IMR-90 (cell line): ENCODE measurements around the gene TNRC6B. TPM values are rescaled to one million over a fixed set of nuclear protein-coding genes. Genes with fewer than 3 reads are reported as not detected.

ENCODE experiments used
- ATAC-seq: fragments of 200-7000 bp; cut with Tn5 transposase; 2 replicates; pipeline ENCODE4 v1.9.1; 2020; ENCODE audit warnings: low read depth, mild to moderate bottlenecking, moderate library complexity
- Bru-seq: library from RNA; stranded (reverse); fragments of 400-500 nt; gene quantifications from one replicate; lab custom pipeline; 2021; lab: Mats Ljungman, UMichigan
- BruChase-seq, 2 experiments: library from RNA; stranded (reverse); fragments of 400-500 nt; gene quantifications; one replicate each; lab custom pipeline; 2021; lab: Mats Ljungman, UMichigan
- BruUV-seq: library from RNA; stranded (reverse); fragments of 400-500 nt; replicated peaks from 2 replicates; lab custom pipeline; 2021; lab: Mats Ljungman, UMichigan
- CTCF ChIA-PET: fragments of 300-600 bp; formaldehyde crosslinking; extraction: SDS; loops from one replicate; lab custom pipeline; 2021; ENCODE audit warnings: antibody characterized with exemption; lab: Yijun Ruan, JAX
- POLR2A ChIA-PET: fragments of 300-600 bp; sonication (Branson Sonifier 250); formaldehyde crosslinking; loops from one replicate; lab custom pipeline; 2022; ENCODE audit warnings: antibody characterized with exemption; ENCODE audit not compliant: unreplicated experiment; lab: Charles Lee
- DNase-seq: peaks from one replicate; pipeline ENCODE4 v3.0.0; 2013
- H2AFZ ChIP-seq: replicated peaks from 2 replicates; pipeline ENCODE3; 2013; ENCODE audit warnings: low read length, mild to moderate bottlenecking; ENCODE audit not compliant: poor library complexity
- H2AK5ac ChIP-seq: 2 replicates; pipeline ENCODE4 v1.6.1; 2013; ENCODE audit warnings: low read depth, low read length, inconsistent platforms
- H2AK9ac ChIP-seq: replicated peaks from 2 replicates; pipeline ENCODE3; 2013; ENCODE audit warnings: mild to moderate bottlenecking, low read depth, low read length, moderate library complexity; ENCODE audit not compliant: poor library complexity
- H2BK120ac ChIP-seq: 2 replicates; pipeline ENCODE4 v1.6.1; 2013; ENCODE audit warnings: low read depth, low read length, inconsistent platforms
- H2BK15ac ChIP-seq: 3 replicates; pipeline ENCODE4 v1.6.1; 2013; ENCODE audit warnings: low read depth, low read length, inconsistent platforms
- H2BK20ac ChIP-seq: 2 replicates; pipeline ENCODE4 v1.6.1; 2013; ENCODE audit warnings: low read depth, mild to moderate bottlenecking, inconsistent platforms, low read length, moderate library complexity
- H2BK5ac ChIP-seq: 2 replicates; pipeline ENCODE4 v1.6.1; 2013; ENCODE audit warnings: mild to moderate bottlenecking, low read depth, low read length, inconsistent platforms; ENCODE audit not compliant: poor library complexity, severe bottlenecking
- H3K14ac ChIP-seq: replicated peaks from 2 replicates; pipeline ENCODE4 v1.6.1; 2013; ENCODE audit warnings: low read depth, low read length, inconsistent platforms
- H3K18ac ChIP-seq: 2 replicates; pipeline ENCODE4 v1.6.1; 2013; ENCODE audit warnings: low read depth, low read length, control low read depth
- H3K23ac ChIP-seq: 2 replicates; pipeline ENCODE4 v1.6.1; 2013; ENCODE audit warnings: low read depth, low read length, inconsistent platforms
- H3K27ac ChIP-seq: 2 replicates; pipeline ENCODE4 v1.5.1; 2013; ENCODE audit warnings: mild to moderate bottlenecking, control low read depth, low read length; ENCODE audit not compliant: insufficient read depth
- H3K27me3 ChIP-seq: 2 replicates; pipeline ENCODE4 v1.6.1; 2013; ENCODE audit warnings: low read length; ENCODE audit not compliant: control insufficient read depth, insufficient read depth
- H3K36me3 ChIP-seq: 2 replicates; pipeline ENCODE4 v1.6.1; 2013; ENCODE audit warnings: low read length, mixed read lengths; ENCODE audit not compliant: control insufficient read depth, insufficient read depth
- H3K4ac ChIP-seq: 2 replicates; pipeline ENCODE4 v1.6.1; 2013; ENCODE audit warnings: low read depth, low read length, inconsistent platforms
- H3K4me1 ChIP-seq: 2 replicates; pipeline ENCODE4 v1.6.1; 2013; ENCODE audit warnings: low read length, mixed read lengths; ENCODE audit not compliant: control insufficient read depth, insufficient read depth
- H3K4me2 ChIP-seq: 2 replicates; pipeline ENCODE4 v1.6.1; 2013; ENCODE audit warnings: low read depth, mild to moderate bottlenecking, control low read depth, low read length, moderate library complexity
- H3K4me3 ChIP-seq: 2 replicates; pipeline ENCODE4 v1.5.1; 2013; ENCODE audit warnings: low read depth, mild to moderate bottlenecking, control low read depth, low read length, moderate library complexity; ENCODE audit not compliant: insufficient read depth
- H3K56ac ChIP-seq: 2 replicates; pipeline ENCODE4 v1.6.1; 2013; ENCODE audit warnings: low read length, inconsistent platforms; ENCODE audit not compliant: insufficient read depth; ENCODE audit errors: extremely low read depth
- H3K79me1 ChIP-seq, 2 experiments: 2 replicates each; pipeline ENCODE4 v1.6.1; 2013; ENCODE audit warnings: low read length in 2 of 2, inconsistent platforms in 1 of 2, low read depth in 1 of 2
- H3K9ac ChIP-seq: 2 replicates; pipeline ENCODE4 v1.6.1; 2013; ENCODE audit warnings: low read depth, low read length, control low read depth
- H3K9me1 ChIP-seq: 2 replicates; pipeline ENCODE4 v1.6.1; 2013; ENCODE audit warnings: low read length, inconsistent platforms; ENCODE audit not compliant: insufficient read depth
- H3K9me3 ChIP-seq: 2 replicates; pipeline ENCODE4 v1.6.1; 2013; ENCODE audit warnings: low read length; ENCODE audit not compliant: control insufficient read depth, insufficient read depth
- H4K20me1 ChIP-seq: 2 replicates; pipeline ENCODE4 v1.6.1; 2013; ENCODE audit warnings: low read length, inconsistent platforms; ENCODE audit not compliant: insufficient read depth
- H4K5ac ChIP-seq: 2 replicates; pipeline ENCODE4 v1.6.1; 2013; ENCODE audit warnings: mild to moderate bottlenecking, low read depth, low read length, control low read depth
- H4K8ac ChIP-seq, 2 experiments: 2 replicates each; pipeline ENCODE4 v1.6.1; 2013; ENCODE audit warnings: low read depth in 2 of 2, low read length in 2 of 2, control low read depth in 1 of 2, inconsistent platforms in 1 of 2
- H4K91ac ChIP-seq: 2 replicates; pipeline ENCODE4 v1.6.1; 2013; ENCODE audit warnings: low read depth, low read length, inconsistent platforms; ENCODE audit not compliant: insufficient read depth
- BHLHE40 ChIP-seq: fragments of 150-350 bp; IDR thresholded peaks from 2 replicates; pipeline ENCODE4 v1.6.1; 2016; ENCODE audit warnings: mild to moderate bottlenecking, low read depth, low read length
- CEBPB ChIP-seq: IDR thresholded peaks from 2 replicates; pipeline ENCODE4 v1.6.1; 2012; ENCODE audit warnings: low read depth, low read length, improper control_type of control experiment
- CHD1 ChIP-seq: IDR thresholded peaks from 2 replicates; pipeline ENCODE4 v1.6.1; 2012; ENCODE audit warnings: low read depth, low read length, improper control_type of control experiment
- ELK1 ChIP-seq: fragments of 150-350 bp; IDR thresholded peaks from 2 replicates; pipeline ENCODE4 v1.6.1; 2016; ENCODE audit warnings: low read depth, mild to moderate bottlenecking, low read length, moderate library complexity, borderline replicate concordance
- MAZ ChIP-seq: IDR thresholded peaks from 2 replicates; pipeline ENCODE4 v1.6.1; 2012; ENCODE audit warnings: low read depth, mild to moderate bottlenecking, low read length, improper control_type of control experiment, moderate library complexity, borderline replicate concordance
- RCOR1 ChIP-seq: IDR thresholded peaks from 2 replicates; pipeline ENCODE4 v1.6.1; 2012; ENCODE audit warnings: mild to moderate bottlenecking, low read length, improper control_type of control experiment; ENCODE audit not compliant: insufficient replicate concordance
- RFX5 ChIP-seq: IDR thresholded peaks from 2 replicates; pipeline ENCODE4 v1.8.0; 2012; ENCODE audit warnings: low read depth, mild to moderate bottlenecking, low read length, moderate library complexity
- WGBS, 2 experiments: methylation state at CpG; one replicate each; pipeline versions ENCODE4 v1.1.5 to v1.1.7; 2013; ENCODE audit warnings: missing lambda C conversion rate in 2 of 2; ENCODE audit not compliant: insufficient read length in 1 of 2; ENCODE audit errors: extremely low coverage in 2 of 2; 5-methylcytosine and 5-hydroxymethylcytosine counted together
- dilution Hi-C: fragments of 300-500 bp; cut with HindIII; formaldehyde crosslinking; loops from one replicate; pipeline ENCODE4 v1.14.3; 2018; ENCODE audit warnings: low sequenced_read_pairs; ENCODE audit not compliant: unreplicated experiment
- in situ Hi-C: fragments of 300-500 bp; cut with MboI; formaldehyde crosslinking; loops from 3 replicates; pipeline ENCODE4 v1.14.3; 2019; ENCODE audit warnings: low sequenced_read_pairs, inconsistent platforms, mixed read lengths
- intact Hi-C: fragments of 100-400 bp; cut with micrococcal nuclease; formaldehyde crosslinking; loops from 2 replicates; pipeline ENCODE4 v1.10.0; 2022
- long read RNA-seq: library from polyadenylated mRNA; unstranded; transcript quantifications from one replicate; pipeline ENCODE4 v2.0.0, GENCODE V29; 2021; ENCODE audit not compliant: unreplicated experiment
- polyA plus RNA-seq, 3 experiments: library from polyadenylated mRNA; depleted of rRNA; stranded (reverse); fragments of >200 nt; gene quantifications; 2 replicates each; pipeline ENCODE4 v1.2.3, GENCODE V29; 2012; ENCODE audit warnings: low replicate concordance in 1 of 3
- total RNA-seq: library from RNA; depleted of rRNA; stranded (reverse); fragments of >200 nt; gene quantifications from 2 replicates; pipeline ENCODE4 v1.2.3, GENCODE V29; 2012; rRNA removed

TNRC6B gene, protein sequence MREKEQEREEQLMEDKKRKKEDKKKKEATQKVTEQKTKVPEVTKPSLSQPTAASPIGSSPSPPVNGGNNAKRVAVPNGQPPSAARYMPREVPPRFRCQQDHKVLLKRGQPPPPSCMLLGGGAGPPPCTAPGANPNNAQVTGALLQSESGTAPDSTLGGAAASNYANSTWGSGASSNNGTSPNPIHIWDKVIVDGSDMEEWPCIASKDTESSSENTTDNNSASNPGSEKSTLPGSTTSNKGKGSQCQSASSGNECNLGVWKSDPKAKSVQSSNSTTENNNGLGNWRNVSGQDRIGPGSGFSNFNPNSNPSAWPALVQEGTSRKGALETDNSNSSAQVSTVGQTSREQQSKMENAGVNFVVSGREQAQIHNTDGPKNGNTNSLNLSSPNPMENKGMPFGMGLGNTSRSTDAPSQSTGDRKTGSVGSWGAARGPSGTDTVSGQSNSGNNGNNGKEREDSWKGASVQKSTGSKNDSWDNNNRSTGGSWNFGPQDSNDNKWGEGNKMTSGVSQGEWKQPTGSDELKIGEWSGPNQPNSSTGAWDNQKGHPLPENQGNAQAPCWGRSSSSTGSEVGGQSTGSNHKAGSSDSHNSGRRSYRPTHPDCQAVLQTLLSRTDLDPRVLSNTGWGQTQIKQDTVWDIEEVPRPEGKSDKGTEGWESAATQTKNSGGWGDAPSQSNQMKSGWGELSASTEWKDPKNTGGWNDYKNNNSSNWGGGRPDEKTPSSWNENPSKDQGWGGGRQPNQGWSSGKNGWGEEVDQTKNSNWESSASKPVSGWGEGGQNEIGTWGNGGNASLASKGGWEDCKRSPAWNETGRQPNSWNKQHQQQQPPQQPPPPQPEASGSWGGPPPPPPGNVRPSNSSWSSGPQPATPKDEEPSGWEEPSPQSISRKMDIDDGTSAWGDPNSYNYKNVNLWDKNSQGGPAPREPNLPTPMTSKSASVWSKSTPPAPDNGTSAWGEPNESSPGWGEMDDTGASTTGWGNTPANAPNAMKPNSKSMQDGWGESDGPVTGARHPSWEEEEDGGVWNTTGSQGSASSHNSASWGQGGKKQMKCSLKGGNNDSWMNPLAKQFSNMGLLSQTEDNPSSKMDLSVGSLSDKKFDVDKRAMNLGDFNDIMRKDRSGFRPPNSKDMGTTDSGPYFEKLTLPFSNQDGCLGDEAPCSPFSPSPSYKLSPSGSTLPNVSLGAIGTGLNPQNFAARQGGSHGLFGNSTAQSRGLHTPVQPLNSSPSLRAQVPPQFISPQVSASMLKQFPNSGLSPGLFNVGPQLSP (N-terminal part only)
- total RNA-seq (14.7 and 17.0 TPM in 2 replicates), polyA plus RNA-seq (2012; rRNA removed) (3.9 and 4.8 TPM in 2 replicates), Bru-seq, nascent RNA (percentile 80 among the genes with signal in this experiment), BruChase-seq, experiment 1, labeled RNA remaining after a 6-hour chase (percentile 85 among the genes with signal in this experiment), BruChase-seq, experiment 2, labeled RNA remaining after a 2-hour chase (percentile 87 among the genes with signal in this experiment)
- 0.79 and 2.9 TPM in 2 replicates for polyA plus RNA-seq (2012; cell fraction: cytosol; rRNA removed)
- polyA plus RNA-seq (2012; cell fraction: nucleus; rRNA removed; ENCODE audit: low replicate concordance), result 3.7 and 4.7 TPM in 2 replicates
- long read RNA-seq, full-length matches to known transcripts, result 1 of 20 reads
- long read RNA-seq, partial matches to known transcripts, result 6 of 20 reads
- long read RNA-seq, other reads (novel, unspliced or antisense), result 13 of 20 reads

- Histone ChIP-seq H3K36me3 (no peaks in the 10 kb centered on the region), H3K4me1 (peaks cover 5% of the 10 kb centered on the region), H4K20me1 (peaks cover 22% of the 10 kb centered on the region; the same call in 1 of the 2 replicates), H3K4ac (peak within 1 kb of the TSS; percentile 96), H4K5ac (peak within 1 kb of the TSS; percentile 57; the same call in 1 of the 2 replicates), H2AFZ (peak within 1 kb of the TSS; percentile 79), H3K27ac (peak within 1 kb of the TSS; percentile 53), H2BK20ac (peak within 1 kb of the TSS; percentile 38), H4K91ac (peak within 1 kb of the TSS; percentile 94), H3K56ac (peak within 1 kb of the TSS; percentile 99), H3K79me1 (peaks cover 3 to 54% of the 10 kb centered on the region in 2 experiments), H3K27me3 (no peaks in the 10 kb centered on the region), H3K4me3 (peak within 1 kb of the TSS; percentile 60), H3K9me1 (peaks cover 14% of the 10 kb centered on the region), H2BK15ac (peak within 1 kb of the TSS; percentile 53; the same call in 1 of the 3 replicates), H3K18ac (peak within 1 kb of the TSS; percentile 83), H4K8ac (peak within 1 kb of the TSS; percentile 45 to 89), H2BK5ac (peak within 1 kb of the TSS; percentile 96), H3K14ac (peak within 1 kb of the TSS; percentile 99), H3K23ac (peak within 1 kb of the TSS; percentile 99), H3K4me2 (peak within 1 kb of the TSS; percentile 96), H2BK120ac (peak within 1 kb of the TSS; percentile 78), H2AK5ac (peak within 1 kb of the TSS; percentile 96), H2AK9ac (peak within 1 kb of the TSS; percentile 86), H3K9me3 (no peaks in the 10 kb centered on the region), H3K9ac (peak within 1 kb of the TSS; percentile 94)
- ChIA-PET CTCF (interaction anchor here (0.5 to 1.0 kb wide), 3 partner anchors 24 to 170 kb away, joined by 3 to 5 read pairs (median 3); no protein-coding TSS in a partner anchor), POLR2A (interaction anchor here (0.6 to 1.0 kb wide), 4 partner anchors 11 to 1662 kb away, joined by 3 to 6 read pairs (median 3); no protein-coding TSS in a partner anchor)
- dilution Hi-C loops, result no loop called here
- in situ Hi-C loops, result loop anchor here (5.0 kb wide), 1 partner anchor 169 kb away; the partner anchor contains the start of gene ADSL
- DNase-seq, result peak; percentile 98
- ATAC-seq, result peak; percentile 83
- WGBS, 2 experiments, result no CpG with 5 or more reads among the region's 10 CpGs
- BruUV-seq, result TSS peak; percentile 32
- intact Hi-C loops, result loop anchor here (1.0 to 10.0 kb wide), 4 partner anchors 99 to 643 kb away; partner anchors contain the start of genes ADSL and RPS19BP1
- TF ChIP-seq RCOR1 (no peak), CHD1 (peak; percentile 95), BHLHE40 (no peak), RFX5 (0 out of 2 replicates have a peak, but pooled peaks have one; percentile 19), CEBPB (peak; percentile 52; the same call in 1 of the 2 replicates), MAZ (peak; percentile 77; the same call in 1 of the 2 replicates), ELK1 (no peak)
Measured at GRCh38 chr22:40177738-40178416, at the start of gene TNRC6B. Gene TNRC6B (plus strand): TSS chr22:40177925. CDS start chr22:40178136, 211 bp downstream.
